Activated CD4-positive, alpha-beta memory T cell treated with anti-CD3 and anti-CD28 coated beads, Interleukin-2, amount 10 ng/mL, durations not matched to agents 7 days and 5 days (primary cell): ENCODE measurements around the gene NRG3. TPM values are rescaled to one million over a fixed set of nuclear protein-coding genes. Genes with fewer than 3 reads are reported as not detected.

Source experiments
- CTCF ChIA-PET: fragments of 350-600 bp; sonication (Branson Sonifier 250); formaldehyde crosslinking; loops from one replicate; lab custom pipeline; 2021; ENCODE audit warnings: antibody characterized with exemption, inconsistent platforms; lab: Charles Lee
- POLR2A ChIA-PET: fragments of 350-600 bp; sonication (Branson Sonifier 250); formaldehyde crosslinking; loops from one replicate; lab custom pipeline; 2021; ENCODE audit warnings: antibody characterized with exemption; lab: Charles Lee
- DNase-seq: peaks from one replicate; pipeline ENCODE4 v3.0.0-alpha.2; 2020
- H3K27ac Mint-ChIP-seq: one replicate; pipeline ENCODE4 v1.8.0; 2021; ENCODE audit warnings: mild to moderate bottlenecking, mixed read lengths
- H3K27me3 Mint-ChIP-seq: one replicate; pipeline ENCODE4 v1.8.0; 2021; ENCODE audit warnings: mixed read lengths
- H3K36me3 Mint-ChIP-seq: one replicate; pipeline ENCODE4 v1.8.0; 2021; ENCODE audit warnings: low read depth, mixed read lengths
- H3K4me1 Mint-ChIP-seq: one replicate; pipeline ENCODE4 v1.8.0; 2021; ENCODE audit warnings: mixed read lengths
- H3K4me3 Mint-ChIP-seq: one replicate; pipeline ENCODE4 v1.8.0; 2021; ENCODE audit warnings: mild to moderate bottlenecking, mixed read lengths
- H3K9me3 Mint-ChIP-seq: one replicate; pipeline ENCODE4 v1.8.0; 2021; ENCODE audit warnings: mixed read lengths
- total RNA-seq, 2 experiments: library from RNA; stranded (reverse); gene quantifications; one replicate each; pipeline ENCODE4 v1.2.3, GENCODE V29; 2021

The NRG3 gene
- total RNA-seq, 2 experiments from 2014 or later, result not detected

DNA sequence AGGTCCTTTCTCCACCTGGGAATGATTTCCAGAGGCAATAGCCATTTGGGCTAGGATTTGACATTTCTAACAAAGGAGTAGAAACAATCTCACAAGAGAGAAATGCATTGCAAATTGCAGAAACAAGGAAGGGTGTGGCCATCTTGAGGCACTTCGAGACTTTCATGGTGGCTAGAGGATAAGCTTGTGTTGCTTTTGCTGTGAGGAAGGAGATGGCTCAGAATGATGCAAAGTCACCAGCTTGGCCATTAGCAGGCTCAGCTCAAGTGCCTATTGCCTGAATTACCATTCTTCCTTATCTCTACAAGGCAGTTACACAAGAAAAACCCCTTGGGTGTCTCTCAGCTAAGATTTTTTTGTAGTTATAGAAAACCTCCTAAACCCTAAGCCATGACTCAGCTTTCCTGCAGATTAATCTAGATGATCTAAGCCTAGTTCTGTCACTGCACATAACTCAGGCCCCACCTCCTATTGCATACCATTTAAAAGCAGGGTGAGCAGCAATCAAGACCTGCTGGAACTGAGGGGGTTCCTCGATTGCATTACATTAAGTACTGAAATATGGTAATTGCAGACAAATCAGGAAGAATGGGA lies 683.1 kb downstream of the NRG3 start:
- CTCF ChIA-PET, result no interaction called here
- DNase-seq, result no peak
- Mint-ChIP-seq H3K9me3 (peaks cover 1% of the 10 kb centered on the region), H3K4me1 (no peaks in the 10 kb centered on the region), H3K4me3 (no peak overlapping the region), H3K36me3 (no peaks in the 10 kb centered on the region), H3K27me3 (no peaks in the 10 kb centered on the region), H3K27ac (no peak overlapping the region)
- POLR2A ChIA-PET, result no interaction called here

DNA sequence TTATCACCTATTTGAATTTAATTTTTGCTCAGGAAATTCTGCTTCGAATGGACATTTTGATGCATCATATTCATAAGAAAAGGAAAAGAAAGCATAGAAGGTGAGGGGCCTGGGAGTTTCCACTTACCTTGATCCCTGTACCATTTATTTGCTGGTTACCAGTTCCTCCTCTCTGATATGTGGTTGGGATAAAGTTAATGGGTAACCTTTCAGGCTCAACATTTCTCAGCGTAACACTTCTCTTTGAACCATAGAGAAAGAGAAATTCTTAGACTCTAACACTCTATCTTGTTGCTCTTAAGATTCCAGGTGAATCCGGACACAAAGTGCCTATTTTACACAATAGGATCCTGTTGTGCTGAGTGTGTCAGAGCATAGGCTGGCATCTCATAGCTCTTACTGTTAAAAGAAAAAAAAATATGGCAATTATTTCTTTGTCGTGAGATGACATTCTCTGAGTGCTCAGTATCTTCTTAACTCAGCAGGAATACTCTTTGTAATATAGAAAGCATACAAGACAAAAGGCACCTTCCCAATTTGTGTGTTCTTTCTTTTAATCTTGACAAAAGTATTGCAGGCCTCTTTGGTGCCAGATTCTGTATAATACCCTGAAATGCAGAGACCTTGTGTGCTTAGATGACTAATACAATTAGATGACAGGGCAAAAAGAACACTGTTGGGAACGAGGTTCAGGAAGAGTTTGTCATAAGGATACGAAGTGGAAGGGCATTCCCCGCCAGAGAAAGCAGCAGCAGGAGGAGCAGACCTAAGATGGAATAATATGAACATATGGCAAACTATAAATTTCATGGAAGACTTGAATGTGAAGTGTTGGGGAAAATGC lies 689.6 kb downstream of the NRG3 start:
- ChIA-PET CTCF (no interaction called here), POLR2A (no interaction called here)
- Mint-ChIP-seq H3K27ac (no peak overlapping the region), H3K4me3 (no peak overlapping the region), H3K4me1 (no peaks in the 10 kb centered on the region), H3K9me3 (peaks cover 1% of the 10 kb centered on the region), H3K36me3 (no peaks in the 10 kb centered on the region), H3K27me3 (no peaks in the 10 kb centered on the region)
- DNase-seq, result no peak

DNA sequence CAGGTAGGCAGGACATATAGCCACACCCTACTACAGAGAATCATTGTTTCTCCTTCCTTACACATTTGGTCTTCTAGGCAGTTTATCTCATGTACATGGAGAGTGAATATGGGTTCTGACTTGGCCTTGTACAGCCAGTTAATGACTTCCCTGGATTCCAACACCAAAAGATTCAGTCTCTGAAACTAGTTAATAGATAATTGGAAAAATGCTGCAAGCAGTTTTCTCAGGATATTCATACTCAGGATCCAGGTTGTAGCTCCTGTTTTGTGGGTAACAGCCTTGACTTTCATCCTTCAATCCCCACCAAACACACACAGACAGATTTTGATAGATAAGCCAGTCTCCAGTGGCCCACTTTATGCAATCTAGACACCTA lies 690.2 kb downstream of the NRG3 start:
- H3K27me3 Mint-ChIP-seq, result no peaks in the 10 kb centered on the region
- ChIA-PET CTCF (no interaction called here), POLR2A (no interaction called here)
- H3K4me3 Mint-ChIP-seq, result no peak overlapping the region
- peaks cover 5% of the 10 kb centered on the region for H3K9me3 Mint-ChIP-seq
- no peak overlapping the region for H3K27ac Mint-ChIP-seq
- H3K4me1 Mint-ChIP-seq, result no peaks in the 10 kb centered on the region
- DNase-seq, result no peak
- no peaks in the 10 kb centered on the region for H3K36me3 Mint-ChIP-seq

DNA sequence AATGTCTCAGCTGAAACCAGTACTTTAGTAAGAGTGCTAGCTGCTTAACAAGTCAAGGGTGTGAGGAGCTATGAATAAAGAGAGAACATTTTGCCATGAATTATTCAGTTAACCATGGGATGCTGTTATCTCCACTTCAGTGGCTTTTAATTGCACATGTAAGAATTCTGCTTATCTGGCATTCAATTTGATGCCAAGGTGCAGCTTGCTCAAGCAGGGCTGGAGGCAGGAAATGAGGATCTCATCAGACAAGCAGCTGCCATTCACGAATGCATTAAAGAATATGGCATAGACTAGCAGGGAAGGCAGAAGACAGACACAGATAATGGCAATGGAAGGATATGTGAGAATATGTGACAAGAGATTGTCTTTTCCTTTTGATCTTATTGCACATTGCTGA lies 697.8 kb downstream of the NRG3 start:
- POLR2A ChIA-PET, result no interaction called here

DNA sequence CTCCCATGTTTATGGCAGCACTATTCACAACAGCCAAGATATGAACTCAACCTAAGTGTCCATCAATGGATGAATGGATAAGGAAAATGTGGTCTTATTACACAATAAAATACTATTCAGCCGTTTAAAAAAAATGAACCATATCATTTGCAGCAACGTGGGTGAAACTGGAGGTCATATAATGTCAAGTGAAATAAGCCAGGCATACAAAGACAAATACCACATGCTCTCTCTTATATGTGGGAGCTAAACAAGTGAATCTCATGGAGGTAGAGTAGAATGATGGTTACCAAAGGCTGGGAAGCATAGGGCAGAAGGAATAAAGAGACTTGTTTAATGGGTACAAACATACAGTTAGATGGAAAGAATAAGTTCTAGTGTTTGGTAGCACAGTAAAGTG lies 699.1 kb downstream of the NRG3 start:
- H3K4me3 Mint-ChIP-seq, result no peak overlapping the region
- no peaks in the 10 kb centered on the region for H3K36me3 Mint-ChIP-seq
- POLR2A ChIA-PET, result no interaction called here
- peaks cover 7% of the 10 kb centered on the region for H3K9me3 Mint-ChIP-seq
- DNase-seq, result no peak
- H3K4me1 Mint-ChIP-seq, result no peaks in the 10 kb centered on the region
- no peak overlapping the region for H3K27ac Mint-ChIP-seq
- no peaks in the 10 kb centered on the region for H3K27me3 Mint-ChIP-seq
- CTCF ChIA-PET, result no interaction called here

More for the DNA sequence above, 697.8 kb downstream of the NRG3 start:
- no peaks in the 10 kb centered on the region for H3K27me3 Mint-ChIP-seq
- H3K4me1 Mint-ChIP-seq, result no peaks in the 10 kb centered on the region
- peaks cover 7% of the 10 kb centered on the region for H3K9me3 Mint-ChIP-seq
- H3K27ac Mint-ChIP-seq, result no peak overlapping the region
- H3K4me3 Mint-ChIP-seq, result no peak overlapping the region
- no peaks in the 10 kb centered on the region for H3K36me3 Mint-ChIP-seq
- CTCF ChIA-PET, result no interaction called here
- no peak for DNase-seq

GRCh38 chr10:82575318-82575717 lies 700.3 kb downstream of the NRG3 start:
- CTCF ChIA-PET, result no interaction called here
- no peak overlapping the region for H3K27ac Mint-ChIP-seq

GRCh38 chr10:82576093-82576492 lies 701.1 kb downstream of the NRG3 start:
- H3K4me1 Mint-ChIP-seq, result no peaks in the 10 kb centered on the region
- H3K36me3 Mint-ChIP-seq, result no peaks in the 10 kb centered on the region
- POLR2A ChIA-PET, result no interaction called here
- no peak overlapping the region for H3K4me3 Mint-ChIP-seq
- CTCF ChIA-PET, result no interaction called here
- H3K27ac Mint-ChIP-seq, result no peak overlapping the region
- H3K27me3 Mint-ChIP-seq, result no peaks in the 10 kb centered on the region
- H3K9me3 Mint-ChIP-seq, result peaks cover 2% of the 10 kb centered on the region
- no peak for DNase-seq

More at GRCh38 chr10:82575318-82575717, 700.3 kb downstream of the NRG3 start:
- peaks cover 2% of the 10 kb centered on the region for H3K9me3 Mint-ChIP-seq
- no peaks in the 10 kb centered on the region for H3K36me3 Mint-ChIP-seq
- POLR2A ChIA-PET, result no interaction called here
- no peak for DNase-seq
- no peaks in the 10 kb centered on the region for H3K27me3 Mint-ChIP-seq
- no peaks in the 10 kb centered on the region for H3K4me1 Mint-ChIP-seq
- H3K4me3 Mint-ChIP-seq, result no peak overlapping the region

DNA sequence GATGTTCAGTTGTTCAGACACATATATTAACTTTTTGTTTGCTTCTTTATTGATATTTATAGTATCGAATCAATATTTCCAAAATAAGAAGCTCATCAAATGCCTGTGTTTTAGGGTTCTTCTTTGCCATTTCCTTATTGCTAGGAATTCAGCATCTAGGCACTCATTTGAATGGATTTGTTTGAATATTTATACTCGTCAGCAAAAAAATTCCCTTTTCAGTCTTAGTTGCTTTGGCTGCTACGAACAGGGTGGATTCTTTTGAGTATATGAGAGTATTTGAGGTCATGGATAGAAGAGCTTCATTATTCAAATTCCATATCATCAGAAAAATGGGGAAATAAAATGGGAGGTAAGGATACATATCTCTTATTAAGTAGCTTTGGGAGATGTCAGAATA lies 706.9 kb downstream of the NRG3 start:
- H3K4me1 Mint-ChIP-seq, result no peaks in the 10 kb centered on the region
- no peaks in the 10 kb centered on the region for H3K27me3 Mint-ChIP-seq
- DNase-seq, result no peak
- H3K9me3 Mint-ChIP-seq, result no peaks in the 10 kb centered on the region
- H3K36me3 Mint-ChIP-seq, result no peaks in the 10 kb centered on the region
- CTCF ChIA-PET, result no interaction called here
- H3K27ac Mint-ChIP-seq, result no peak overlapping the region
- POLR2A ChIA-PET, result no interaction called here
- no peak overlapping the region for H3K4me3 Mint-ChIP-seq

DNA sequence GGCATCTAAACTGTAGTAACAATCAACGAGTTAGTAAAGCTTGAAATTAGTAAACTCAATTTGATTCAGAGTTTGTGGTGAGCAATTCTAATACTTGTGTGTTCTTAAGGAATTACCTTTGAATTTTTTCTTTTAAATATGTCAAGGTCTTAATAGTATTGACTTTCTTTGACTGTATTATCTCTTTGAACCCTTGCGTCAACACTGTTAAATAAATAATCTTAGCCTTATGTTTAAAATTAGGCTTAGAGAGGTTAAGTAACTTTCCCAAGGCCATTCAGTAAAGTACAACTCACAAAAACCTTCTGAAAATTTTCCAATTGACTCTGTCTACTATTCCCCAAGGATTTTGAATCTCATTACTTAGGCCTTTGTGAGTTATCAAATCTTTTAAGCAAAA lies 716.4 kb downstream of the NRG3 start:
- Mint-ChIP-seq H3K9me3 (peaks cover 4% of the 10 kb centered on the region), H3K27me3 (no peaks in the 10 kb centered on the region), H3K27ac (no peak overlapping the region), H3K36me3 (no peaks in the 10 kb centered on the region), H3K4me1 (no peaks in the 10 kb centered on the region), H3K4me3 (no peak overlapping the region)
- CTCF ChIA-PET, result no interaction called here
- POLR2A ChIA-PET, result no interaction called here
- no peak for DNase-seq

- POLR2A ChIA-PET, result no interaction called here
- Mint-ChIP-seq H3K27me3 (no peaks in the 10 kb centered on the region), H3K4me3 (no peak overlapping the region), H3K36me3 (no peaks in the 10 kb centered on the region), H3K4me1 (no peaks in the 10 kb centered on the region), H3K27ac (no peak overlapping the region), H3K9me3 (peaks cover 2% of the 10 kb centered on the region)
- CTCF ChIA-PET, result no interaction called here
- no peak for DNase-seq
These were observed 722.8 kb downstream of the NRG3 start for GRCh38 chr10:82597840-82598239.

DNA sequence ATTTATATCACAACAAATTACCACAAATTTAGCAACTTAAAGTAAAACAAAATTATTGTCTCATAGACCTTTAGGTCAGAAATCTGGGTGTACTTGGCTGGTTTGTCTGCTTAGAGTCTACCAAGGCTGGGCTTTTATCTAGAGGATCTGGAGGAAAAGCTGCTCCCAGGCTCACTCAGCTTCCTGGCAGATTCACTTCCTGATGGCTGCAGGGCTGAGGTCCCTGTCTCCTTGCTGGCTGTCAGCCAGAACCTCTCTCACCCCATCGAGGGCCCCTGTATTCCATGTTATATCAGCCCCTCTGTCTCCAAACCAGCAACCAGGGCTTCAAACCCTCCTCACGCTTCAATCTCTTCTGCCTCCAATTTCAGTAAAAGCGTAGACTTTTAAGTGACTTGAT lies 734.9 kb downstream of the NRG3 start:
- Mint-ChIP-seq H3K4me3 (no peak overlapping the region), H3K27ac (no peak overlapping the region), H3K4me1 (no peaks in the 10 kb centered on the region), H3K27me3 (no peaks in the 10 kb centered on the region), H3K9me3 (peaks cover 2% of the 10 kb centered on the region), H3K36me3 (no peaks in the 10 kb centered on the region)
- ChIA-PET CTCF (no interaction called here), POLR2A (no interaction called here)
- no peak for DNase-seq

DNA sequence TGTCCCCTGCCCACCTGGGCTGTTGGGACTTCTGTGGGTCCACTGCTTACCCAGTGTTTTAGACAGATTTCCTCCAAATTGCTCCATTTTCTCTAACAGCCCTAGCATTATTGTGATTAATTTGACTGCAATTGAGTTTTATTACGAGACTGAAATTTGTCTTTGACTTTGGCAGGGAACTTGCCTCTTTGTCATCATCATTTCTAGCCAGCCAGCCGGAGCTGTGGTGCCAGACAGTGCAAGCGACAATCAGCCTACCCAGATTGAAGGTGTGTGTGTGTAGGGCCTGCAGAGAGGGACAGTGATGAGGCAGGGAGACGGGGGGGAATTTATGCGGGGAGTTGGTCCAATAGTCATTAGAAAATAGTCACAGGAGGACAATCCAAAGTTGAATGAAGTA lies 743.0 kb downstream of the NRG3 start:
- CTCF ChIA-PET, result no interaction called here
- POLR2A ChIA-PET, result no interaction called here
- H3K9me3 Mint-ChIP-seq, result peaks cover 2% of the 10 kb centered on the region
- no peak overlapping the region for H3K27ac Mint-ChIP-seq
- no peak overlapping the region for H3K4me3 Mint-ChIP-seq
- no peaks in the 10 kb centered on the region for H3K4me1 Mint-ChIP-seq
- no peak for DNase-seq
- no peaks in the 10 kb centered on the region for H3K36me3 Mint-ChIP-seq
- H3K27me3 Mint-ChIP-seq, result no peaks in the 10 kb centered on the region

GRCh38 chr10:82621680-82622079 lies 746.7 kb downstream of the NRG3 start:
- POLR2A ChIA-PET, result no interaction called here
- Mint-ChIP-seq H3K9me3 (peaks cover 2% of the 10 kb centered on the region), H3K36me3 (no peaks in the 10 kb centered on the region), H3K4me1 (no peaks in the 10 kb centered on the region), H3K27ac (no peak overlapping the region), H3K27me3 (no peaks in the 10 kb centered on the region), H3K4me3 (no peak overlapping the region)
- CTCF ChIA-PET, result interaction anchor here (0.7 kb wide), 1 partner anchor 1730 kb away, joined by 4 read pairs; no protein-coding TSS in a partner anchor
- no peak for DNase-seq

- H3K27ac Mint-ChIP-seq, result no peak overlapping the region
- H3K36me3 Mint-ChIP-seq, result no peaks in the 10 kb centered on the region
- POLR2A ChIA-PET, result no interaction called here
- no peaks in the 10 kb centered on the region for H3K4me1 Mint-ChIP-seq
- CTCF ChIA-PET, result no interaction called here
- no peak for DNase-seq
- H3K9me3 Mint-ChIP-seq, result peaks cover 2% of the 10 kb centered on the region
- no peaks in the 10 kb centered on the region for H3K27me3 Mint-ChIP-seq
- no peak overlapping the region for H3K4me3 Mint-ChIP-seq
These were observed 747.5 kb downstream of the NRG3 start for GRCh38 chr10:82622479-82622878.
